Small intestine (tissue), 7 donors: ENCODE results near the gene CLPTM1. TPM values are rescaled to one million over a fixed set of nuclear protein-coding genes. Genes with fewer than 3 reads are reported as not detected.
A peak's percentile ranks its signal among the peaks of the same experiment; 100 is the strongest.

ENCODE experiments used
- DNase-seq, 2 donors: peaks; one replicate each; pipeline versions ENCODE4 v3.0.0 to v3.0.0-alpha.2; 2013
- FAIRE-seq: peaks from 2 replicates; lab custom pipeline; 2012; peaks lifted over from hg19 to GRCh38; lab: Jason Lieb, UNC
- H3K27ac ChIP-seq, 3 donors: one replicate each; pipeline ENCODE4 v1.5.1; 2013; ENCODE audit warnings: low read length in 2 of 3, mild to moderate bottlenecking in 2 of 3, control low read depth in 1 of 3, inconsistent platforms in 1 of 3, low read depth in 1 of 3, moderate library complexity in 1 of 3
- H3K27me3 ChIP-seq, 3 donors: one replicate each; pipeline ENCODE4 v1.6.1; 2013; ENCODE audit warnings: low read length in 3 of 3, inconsistent platforms in 1 of 3; ENCODE audit not compliant: control insufficient read depth in 3 of 3, insufficient read depth in 3 of 3
- H3K36me3 ChIP-seq, 3 donors: one replicate each; pipeline ENCODE4 v1.6.1; 2013; ENCODE audit warnings: low read length in 3 of 3, inconsistent platforms in 1 of 3, low read depth in 1 of 3, mild to moderate bottlenecking in 1 of 3, moderate library complexity in 1 of 3; ENCODE audit not compliant: control insufficient read depth in 3 of 3, insufficient read depth in 2 of 3
- H3K4me1 ChIP-seq, 3 donors: one replicate each; pipeline ENCODE4 v1.6.1; 2013; ENCODE audit warnings: low read length in 2 of 3, inconsistent platforms in 1 of 3, low read depth in 1 of 3, mild to moderate bottlenecking in 1 of 3, moderate library complexity in 1 of 3; ENCODE audit not compliant: control insufficient read depth in 3 of 3, insufficient read depth in 2 of 3
- H3K4me3 ChIP-seq, 3 donors: one replicate each; pipeline ENCODE4 v1.5.1; 2013; ENCODE audit warnings: low read length in 3 of 3, control low read depth in 1 of 3, inconsistent platforms in 1 of 3, low read depth in 1 of 3, mild to moderate bottlenecking in 1 of 3, moderate library complexity in 1 of 3
- H3K9me3 ChIP-seq, 2 donors: one replicate each; pipeline ENCODE4 v1.6.1; 2013; ENCODE audit warnings: low read depth in 1 of 2, low read length in 1 of 2; ENCODE audit not compliant: control insufficient read depth in 2 of 2, insufficient read depth in 1 of 2
- WGBS, 3 donors: extraction: QIAGEN DNeasy Blood & Tissue Kit; methylation state at CpG; one replicate each; pipeline ENCODE4 v1.1.7; 2013; 5-methylcytosine and 5-hydroxymethylcytosine counted together
- polyA plus RNA-seq, 4 donors: library from polyadenylated mRNA; stranded (reverse) in 3 of 4; unstranded in 1 of 4; fragments of 200-250 nt in 3 of 4; fragments of 120-200 nt in 1 of 4; gene quantifications; one replicate each; pipeline versions ENCODE4 v1.2.1 to v1.2.3, GENCODE V29; 2013
- donor health status: healthy with polysubstance abuse.
- donor health status: control.
- donor health status: control.
- donor health status: Bipolar disorder and iron deficiency.
- donor health status: healthy.

Gene CLPTM1
- polyA plus RNA-seq, 4 donors = 63.0 to 101 (median 80.9) TPM

- FAIRE-seq = no peak
These were observed 27.4 kb upstream of the CLPTM1 start for GRCh38 chr19:44927746-44928145.

GRCh38 chr19:44930088-44930487, 25.1 kb upstream of the CLPTM1 start:
- 33 to 66% (median 43%) methylated on average over 7 of the region's 7 CpGs for WGBS, 3 donors

More at GRCh38 chr19:44927746-44928145, 27.4 kb upstream of the CLPTM1 start:
- no peak overlapping the region for H3K4me3 ChIP-seq
- no peaks in the 10 kb centered on the region for H3K36me3 ChIP-seq
- H3K27me3 ChIP-seq = no peaks in the 10 kb centered on the region
- H3K27ac ChIP-seq = peak overlapping the region in 1 of 3 donors; percentile 76
- H3K9me3 ChIP-seq = no peaks in the 10 kb centered on the region
- H3K4me1 ChIP-seq = no peaks in the 10 kb centered on the region
- DNase-seq = no peak
- WGBS, 3 donors = 44 to 46% (median 45%) methylated on average over 5 of the region's 5 CpGs

GRCh38 chr19:44931541-44931940, 23.6 kb upstream of the CLPTM1 start:
- FAIRE-seq (no peak), DNase-seq (no peak)
- Histone ChIP-seq H3K36me3 (no peaks in the 10 kb centered on the region), H3K9me3 (no peaks in the 10 kb centered on the region), H3K4me3 (no peak overlapping the region), H3K27ac (no peak overlapping the region), H3K4me1 (no peaks in the 10 kb centered on the region), H3K27me3 (no peaks in the 10 kb centered on the region)
- 81 to 88% (median 86%) methylated on average over 4 of the region's 4 CpGs for WGBS, 3 donors

More at GRCh38 chr19:44930088-44930487, 25.1 kb upstream of the CLPTM1 start:
- Histone ChIP-seq H3K9me3 (no peaks in the 10 kb centered on the region), H3K36me3 (no peaks in the 10 kb centered on the region), H3K27ac (no peak overlapping the region), H3K27me3 (no peaks in the 10 kb centered on the region), H3K4me1 (no peaks in the 10 kb centered on the region), H3K4me3 (no peak overlapping the region)
- DNase-seq (no peak), FAIRE-seq (no peak)

- H3K4me3 ChIP-seq = no peak overlapping the region
- DNase-seq (no peak), FAIRE-seq (no peak)
- no peak overlapping the region for H3K27ac ChIP-seq
- H3K9me3 ChIP-seq = no peaks in the 10 kb centered on the region
- no peaks in the 10 kb centered on the region for H3K4me1 ChIP-seq
- WGBS, 3 donors = 74 to 85% (median 81%) methylated on average over 5 of the region's 5 CpGs
- H3K27me3 ChIP-seq = no peaks in the 10 kb centered on the region
- H3K36me3 ChIP-seq = no peaks in the 10 kb centered on the region
These were observed 15.5 kb upstream of the CLPTM1 start for GRCh38 chr19:44939668-44940067.

- FAIRE-seq = no peak
- DNase-seq = no peak
- Histone ChIP-seq H3K27me3 (no peaks in the 10 kb centered on the region), H3K36me3 (no peaks in the 10 kb centered on the region), H3K9me3 (no peaks in the 10 kb centered on the region), H3K4me3 (no peak within 1 kb of the TSS), H3K27ac (no peak within 1 kb of the TSS), H3K4me1 (peaks cover 0 to 12% (median 3%) of the 10 kb centered on the region in 3 donors)
- 86% methylated on average over 14 of the region's 14 CpGs for WGBS, 3 donors
These were observed 13.1 kb upstream of the CLPTM1 start, which contains the start of gene APOC4 for GRCh38 chr19:44942067-44942571. APOC4 (plus strand) TSS chr19:44942237; CDS start chr19:44942278, 41 bp downstream.

GRCh38 chr19:44943801-44944249, 11.4 kb upstream of the CLPTM1 start:
- Histone ChIP-seq H3K27me3 (no peaks in the 10 kb centered on the region), H3K36me3 (peaks cover 0 to 10% (median 0%) of the 10 kb centered on the region in 3 donors), H3K27ac (no peak overlapping the region), H3K9me3 (no peaks in the 10 kb centered on the region), H3K4me1 (peaks cover 0 to 14% (median 3%) of the 10 kb centered on the region in 3 donors), H3K4me3 (no peak overlapping the region)
- WGBS, 3 donors = 67 to 81% (median 70%) methylated on average over 10 of the region's 10 CpGs
- no peak for FAIRE-seq
- DNase-seq = no peak

GRCh38 chr19:44947041-44947581, 8.1 kb upstream of the CLPTM1 start:
- Histone ChIP-seq H3K27me3 (no peaks in the 10 kb centered on the region), H3K4me3 (no peak overlapping the region), H3K36me3 (peaks cover 0 to 33% (median 0%) of the 10 kb centered on the region in 3 donors), H3K9me3 (no peaks in the 10 kb centered on the region), H3K27ac (no peak overlapping the region), H3K4me1 (peaks cover 0 to 19% (median 3%) of the 10 kb centered on the region in 3 donors)
- WGBS, 3 donors = 90 to 97% (median 90%) methylated on average over 13 of the region's 13 CpGs
- DNase-seq = no peak
- FAIRE-seq = no peak

GRCh38 chr19:44948237-44948636, 6.9 kb upstream of the CLPTM1 start:
- peaks cover 0 to 19% (median 3%) of the 10 kb centered on the region in 3 donors for H3K4me1 ChIP-seq
- no peaks in the 10 kb centered on the region for H3K27me3 ChIP-seq
- no peak overlapping the region for H3K27ac ChIP-seq
- no peaks in the 10 kb centered on the region for H3K9me3 ChIP-seq
- 80 to 85% (median 81%) methylated on average over 5 of the region's 5 CpGs for WGBS, 3 donors
- peaks cover 0 to 34% (median 0%) of the 10 kb centered on the region in 3 donors for H3K36me3 ChIP-seq
- no peak for FAIRE-seq
- no peak for DNase-seq
- no peak overlapping the region for H3K4me3 ChIP-seq
